ENCODE measurements around the gene LARP4. TPM values are rescaled to one million over a fixed set of nuclear protein-coding genes. Genes with fewer than 3 reads are reported as not detected.
A peak's percentile ranks its signal among the peaks of the same experiment; 100 is the strongest.
"Not testable (repeated sequence)": the region's sequence is repeated elsewhere in the genome, so short reads cannot be mapped to it uniquely, and the experiment has no call there.

LARP4 gene
- total and polyA plus RNA-seq, 7 donors: 21.2 to 89.5 (median 73.5) TPM

DNA sequence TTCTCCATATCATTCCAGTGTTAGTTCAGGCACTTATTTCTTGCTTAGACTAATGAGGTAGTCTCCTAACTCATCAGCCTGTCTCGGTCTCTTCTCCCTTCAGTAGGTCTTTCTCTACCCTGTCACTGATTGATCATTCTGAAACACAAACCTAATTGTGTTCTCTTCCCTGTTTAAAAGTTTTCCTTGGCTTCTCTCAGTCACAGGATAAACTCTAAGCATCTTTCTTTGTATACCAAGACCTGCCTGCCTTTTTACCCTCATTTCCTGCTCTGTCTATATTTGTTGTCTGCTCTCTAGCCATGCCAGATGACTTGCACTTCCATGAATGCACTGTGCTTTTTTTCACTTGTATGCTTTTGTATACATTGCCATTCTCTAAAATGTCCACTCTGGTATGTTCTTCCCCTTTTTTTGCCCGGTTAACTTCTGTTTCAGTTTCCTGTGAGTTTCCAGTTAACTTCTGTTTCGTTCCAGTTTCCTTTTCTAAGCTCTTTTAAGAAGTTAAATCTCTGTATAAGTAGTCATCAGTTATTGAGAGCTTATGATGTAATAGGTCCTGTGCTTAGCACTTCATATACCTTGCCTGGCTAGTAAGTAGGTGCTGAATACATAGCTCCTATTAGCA is 116.8 kb downstream of the LARP4 start:
- H3K27me3 ChIP-seq (ENCODE audit: insufficient read depth in 3 of 3, low read length in 2 of 3): no peaks in the 10 kb centered on the region
- DNase-seq: no peak
- H3K4me1 ChIP-seq: peaks cover 27% of the 10 kb centered on the region
- intact Hi-C loops (cut with DNase I): no loop called here
- H3K9me3 ChIP-seq: no peaks in the 10 kb centered on the region
- H3K4me3 ChIP-seq: no peak overlapping the region
- TF ChIP-seq, protein P1, sequence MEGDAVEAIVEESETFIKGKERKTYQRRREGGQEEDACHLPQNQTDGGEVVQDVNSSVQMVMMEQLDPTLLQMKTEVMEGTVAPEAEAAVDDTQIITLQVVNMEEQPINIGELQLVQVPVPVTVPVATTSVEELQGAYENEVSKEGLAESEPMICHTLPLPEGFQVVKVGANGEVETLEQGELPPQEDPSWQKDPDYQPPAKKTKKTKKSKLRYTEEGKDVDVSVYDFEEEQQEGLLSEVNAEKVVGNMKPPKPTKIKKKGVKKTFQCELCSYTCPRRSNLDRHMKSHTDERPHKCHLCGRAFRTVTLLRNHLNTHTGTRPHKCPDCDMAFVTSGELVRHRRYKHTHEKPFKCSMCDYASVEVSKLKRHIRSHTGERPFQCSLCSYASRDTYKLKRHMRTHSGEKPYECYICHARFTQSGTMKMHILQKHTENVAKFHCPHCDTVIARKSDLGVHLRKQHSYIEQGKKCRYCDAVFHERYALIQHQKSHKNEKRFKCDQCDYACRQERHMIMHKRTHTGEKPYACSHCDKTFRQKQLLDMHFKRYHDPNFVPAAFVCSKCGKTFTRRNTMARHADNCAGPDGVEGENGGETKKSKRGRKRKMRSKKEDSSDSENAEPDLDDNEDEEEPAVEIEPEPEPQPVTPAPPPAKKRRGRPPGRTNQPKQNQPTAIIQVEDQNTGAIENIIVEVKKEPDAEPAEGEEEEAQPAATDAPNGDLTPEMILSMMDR (IDR thresholded peaks at IDR 0.05): no peak
- H3K27ac ChIP-seq: peak overlapping the region; percentile 67
- ATAC-seq: peak; percentile 39 to 63 (median 50)
- no peaks in the 10 kb centered on the region for H3K36me3 ChIP-seq (ENCODE audit: insufficient read depth in 1 of 2, low read depth in 1 of 2)
- 51 to 58% (median 53%) methylated on average over 3 of the region's 3 CpGs for WGBS, 3 donors

DNA sequence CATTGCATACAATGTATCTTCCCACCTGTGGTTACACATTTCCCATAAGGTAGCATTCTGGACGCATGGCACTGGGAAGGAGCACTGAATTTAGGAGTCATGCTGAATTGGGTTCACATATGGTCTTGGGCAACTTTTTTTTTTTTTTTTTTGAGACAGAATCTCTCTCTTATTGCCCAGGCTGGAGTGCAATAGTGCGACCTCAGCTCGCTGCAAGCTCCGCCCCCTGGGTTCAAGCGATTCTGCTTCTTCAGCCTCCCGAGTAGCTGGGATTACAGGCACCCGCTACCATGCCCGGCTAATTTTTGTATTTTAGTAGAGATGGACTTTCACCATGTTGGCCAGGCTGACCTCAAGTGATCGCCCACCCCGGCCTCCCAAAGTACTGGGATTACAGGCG is 117.4 kb downstream of the LARP4 start:
- Histone ChIP-seq H3K4me3 (no peak overlapping the region), H3K9me3 (no peaks in the 10 kb centered on the region), H3K27ac (peak overlapping the region; percentile 67), H3K36me3 (ENCODE audit: insufficient read depth in 1 of 2, low read depth in 1 of 2) (no peaks in the 10 kb centered on the region), H3K27me3 (ENCODE audit: insufficient read depth in 3 of 3, low read length in 2 of 3) (no peaks in the 10 kb centered on the region), H3K4me1 (peaks cover 27% of the 10 kb centered on the region)
- ATAC-seq (no peak), DNase-seq (no peak)
- TF ChIP-seq, protein P1 (IDR thresholded peaks at IDR 0.05): no peak
- whole genome bisulfite sequencing, 3 donors: 94 to 95% (median 94%) methylated on average over 11 of the region's 11 CpGs
- intact Hi-C loops (cut with DNase I): no loop called here

DNA sequence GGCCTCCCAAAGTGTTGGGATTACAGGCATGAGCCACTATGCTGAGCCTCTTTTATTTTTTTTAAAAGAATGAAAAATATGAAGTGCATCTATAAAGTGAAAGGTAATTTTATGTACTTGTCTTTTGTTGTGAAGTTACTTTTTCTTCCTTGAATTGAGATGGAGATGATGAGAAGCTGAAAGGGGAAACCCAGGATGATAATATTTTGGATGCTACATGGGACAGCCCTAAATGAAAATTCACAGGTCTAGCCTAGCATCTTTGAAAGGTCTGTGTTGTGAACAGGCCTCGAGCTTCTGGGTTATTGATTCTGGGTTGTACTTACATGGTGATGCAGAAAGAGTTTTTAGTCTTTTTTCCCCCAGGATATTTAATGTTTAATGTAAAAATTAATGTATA is 118.7 kb downstream of the LARP4 start:
- Histone ChIP-seq H3K27ac (no peak overlapping the region), H3K4me3 (no peak overlapping the region), H3K27me3 (ENCODE audit: insufficient read depth in 3 of 3, low read length in 2 of 3) (no peaks in the 10 kb centered on the region), H3K4me1 (peaks cover 27% of the 10 kb centered on the region), H3K36me3 (ENCODE audit: insufficient read depth in 1 of 2, low read depth in 1 of 2) (no peaks in the 10 kb centered on the region), H3K9me3 (no peaks in the 10 kb centered on the region)
- TF ChIP-seq, protein P1 (IDR thresholded peaks at IDR 0.05): no peak
- intact Hi-C loops (cut with DNase I): no loop called here
- DNase-seq: no peak
- no peak for ATAC-seq
- 94 to 97% (median 95%) methylated on average over 1 of the region's 1 CpG for WGBS, 3 donors

DNA sequence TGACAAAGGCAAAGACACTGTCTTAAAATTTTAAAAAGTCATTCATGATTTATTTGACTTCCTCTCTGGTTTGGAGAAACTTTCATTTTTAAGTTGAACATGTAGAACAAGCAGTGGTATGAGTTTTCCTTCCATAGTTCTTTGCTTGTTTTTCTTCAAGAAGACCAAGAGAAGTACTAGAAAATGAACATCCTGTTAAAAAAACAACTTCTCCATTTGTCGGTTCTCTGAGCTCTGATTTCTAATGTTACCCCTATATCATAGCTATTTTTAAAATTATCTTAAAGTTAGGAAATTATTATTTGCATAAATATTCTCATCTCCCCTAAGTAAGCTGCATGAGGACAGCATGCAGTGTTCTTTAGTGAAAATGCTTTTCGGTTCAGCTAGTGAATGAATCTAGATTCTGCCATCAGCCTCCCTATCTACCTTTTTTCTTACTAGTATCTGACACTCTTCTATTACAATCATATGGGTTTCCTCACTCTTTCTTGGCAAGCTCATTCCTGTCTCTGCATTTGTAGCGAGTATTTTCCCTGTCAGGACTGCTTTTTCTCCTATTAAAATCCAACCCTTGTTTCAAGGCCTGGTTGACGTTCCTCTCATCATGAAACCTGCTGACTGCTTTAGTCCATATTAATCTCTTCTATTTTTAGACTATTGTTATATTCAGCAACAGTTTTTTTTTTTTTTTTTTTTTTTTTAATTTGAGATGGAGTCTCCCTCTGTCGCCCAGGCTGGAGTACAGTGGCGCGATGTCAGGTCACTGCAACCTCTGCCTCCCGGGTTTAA is 119.9 kb downstream of the LARP4 start:
- ATAC-seq: peak; percentile 36 to 80 (median 60)
- Histone ChIP-seq H3K9me3 (no peaks in the 10 kb centered on the region), H3K36me3 (ENCODE audit: insufficient read depth in 1 of 2, low read depth in 1 of 2) (no peaks in the 10 kb centered on the region), H3K4me1 (peaks cover 27% of the 10 kb centered on the region), H3K4me3 (peak overlapping the region; percentile 12), H3K27ac (peak overlapping the region; percentile 71), H3K27me3 (ENCODE audit: insufficient read depth in 3 of 3, low read length in 2 of 3) (no peaks in the 10 kb centered on the region)
- intact Hi-C loops (cut with DNase I): no loop called here
- TF ChIP-seq, protein P1 (IDR thresholded peaks at IDR 0.05): no peak
- WGBS, 3 donors: 35 to 44% (median 37%) methylated on average over 8 of the region's 8 CpGs
- DNase-seq: no peak

DNA sequence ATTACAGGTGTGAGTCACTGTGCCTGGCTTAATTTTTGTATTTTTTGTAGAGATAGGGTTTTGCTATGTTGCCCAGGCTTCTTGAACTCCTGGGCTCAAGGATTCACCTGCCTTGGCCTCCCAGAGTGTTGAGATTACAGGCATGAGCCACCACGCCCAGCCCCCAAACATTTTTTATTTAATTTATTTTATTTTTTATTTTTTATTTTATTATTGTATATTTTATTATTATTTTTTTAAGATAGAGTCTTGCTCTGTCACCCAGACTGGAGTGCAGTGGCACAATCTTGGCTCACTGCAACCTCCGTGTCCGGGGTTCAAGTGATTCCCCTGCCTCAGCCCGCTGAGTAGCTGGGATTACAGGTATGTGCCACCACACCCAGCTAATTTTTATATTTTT is 121.1 kb downstream of the LARP4 start:
- H3K4me3 ChIP-seq; H3K9me3 ChIP-seq; DNase-seq; ATAC-seq; H3K36me3 ChIP-seq (ENCODE audit: insufficient read depth in 1 of 2, low read depth in 1 of 2); intact Hi-C loops (cut with DNase I); H3K27ac ChIP-seq; H3K27me3 ChIP-seq (ENCODE audit: insufficient read depth in 3 of 3, low read length in 2 of 3): not testable (repeated sequence)
- peaks cover 32% of the 10 kb centered on the region for H3K4me1 ChIP-seq
- 97 to 99% (median 99%) methylated on average over 4 of the region's 4 CpGs for WGBS, 3 donors

Data from psoas muscle (tissue), 8 donors.